ENCODE results near the gene CFAP46.

CFAP46 gene

GRCh38 chr10:132768346-132769248 lies 173.8 kb downstream of the CFAP46 start:
- no peak for DNase-seq (ENCODE audit: low spot score)
- Histone ChIP-seq H3K27ac (no peak overlapping the region), H3K4me3 (no peak overlapping the region)
- TF ChIP-seq, protein P1, sequence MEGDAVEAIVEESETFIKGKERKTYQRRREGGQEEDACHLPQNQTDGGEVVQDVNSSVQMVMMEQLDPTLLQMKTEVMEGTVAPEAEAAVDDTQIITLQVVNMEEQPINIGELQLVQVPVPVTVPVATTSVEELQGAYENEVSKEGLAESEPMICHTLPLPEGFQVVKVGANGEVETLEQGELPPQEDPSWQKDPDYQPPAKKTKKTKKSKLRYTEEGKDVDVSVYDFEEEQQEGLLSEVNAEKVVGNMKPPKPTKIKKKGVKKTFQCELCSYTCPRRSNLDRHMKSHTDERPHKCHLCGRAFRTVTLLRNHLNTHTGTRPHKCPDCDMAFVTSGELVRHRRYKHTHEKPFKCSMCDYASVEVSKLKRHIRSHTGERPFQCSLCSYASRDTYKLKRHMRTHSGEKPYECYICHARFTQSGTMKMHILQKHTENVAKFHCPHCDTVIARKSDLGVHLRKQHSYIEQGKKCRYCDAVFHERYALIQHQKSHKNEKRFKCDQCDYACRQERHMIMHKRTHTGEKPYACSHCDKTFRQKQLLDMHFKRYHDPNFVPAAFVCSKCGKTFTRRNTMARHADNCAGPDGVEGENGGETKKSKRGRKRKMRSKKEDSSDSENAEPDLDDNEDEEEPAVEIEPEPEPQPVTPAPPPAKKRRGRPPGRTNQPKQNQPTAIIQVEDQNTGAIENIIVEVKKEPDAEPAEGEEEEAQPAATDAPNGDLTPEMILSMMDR (IDR thresholded peaks at IDR 0.05), result no peak

GRCh38 chr10:132766291-132766690 lies 176.1 kb downstream of the CFAP46 start:
- DNase-seq (ENCODE audit: low spot score), result no peak
- TF ChIP-seq, protein P1 (IDR thresholded peaks at IDR 0.05), result no peak
- Histone ChIP-seq H3K4me3 (no peak overlapping the region), H3K27ac (no peak overlapping the region)

DNA sequence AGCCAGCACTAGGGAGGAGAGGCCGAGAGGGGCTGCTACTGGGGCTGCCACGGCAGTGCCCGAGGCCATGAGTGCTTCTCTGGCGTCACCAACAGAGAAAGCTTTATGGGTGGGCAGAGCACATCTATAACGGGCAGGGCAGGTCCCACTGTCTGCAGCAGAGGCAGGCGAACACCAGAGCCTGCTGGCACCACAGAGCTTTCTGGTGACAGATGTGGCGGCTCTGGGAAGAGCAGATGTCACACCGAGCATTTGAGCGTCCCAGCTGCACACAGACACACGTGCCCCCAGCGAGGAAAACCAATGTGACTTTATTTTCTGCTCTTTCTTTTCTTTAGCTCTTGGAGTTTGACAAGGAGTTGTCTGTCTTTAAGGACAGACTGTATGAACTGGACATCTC lies 176.9 kb downstream of the CFAP46 start:
- H3K4me3 ChIP-seq, result no peak overlapping the region
- H3K27ac ChIP-seq, result no peak overlapping the region
- TF ChIP-seq, protein P1 (IDR thresholded peaks at IDR 0.05), result no peak
- DNase-seq (ENCODE audit: low spot score), result no peak

DNA sequence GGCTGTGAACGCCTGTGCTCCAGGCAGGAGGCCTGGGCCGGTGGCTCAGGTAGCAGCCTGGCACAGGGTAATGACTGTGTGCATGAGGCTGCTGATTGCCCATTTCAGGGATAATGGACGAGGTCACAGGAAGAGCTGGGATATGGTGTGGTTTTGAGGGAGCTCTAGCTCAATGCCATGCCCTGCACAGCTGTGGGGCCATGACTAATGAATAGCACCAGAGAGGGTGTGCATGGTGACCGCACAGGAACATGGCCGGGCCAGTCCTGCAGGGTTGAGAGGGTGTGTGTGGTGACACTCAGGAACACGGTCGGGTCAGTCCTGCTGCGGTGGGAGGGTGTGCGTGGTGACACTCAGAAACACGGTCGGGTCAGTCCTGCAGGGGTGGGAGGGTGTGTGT lies 178.3 kb downstream of the CFAP46 start:
- DNase-seq (ENCODE audit: low spot score), result no peak
- H3K27ac ChIP-seq, result no peak overlapping the region
- H3K4me3 ChIP-seq, result no peak overlapping the region
- TF ChIP-seq, protein P1 (IDR thresholded peaks at IDR 0.05), result no peak

DNA sequence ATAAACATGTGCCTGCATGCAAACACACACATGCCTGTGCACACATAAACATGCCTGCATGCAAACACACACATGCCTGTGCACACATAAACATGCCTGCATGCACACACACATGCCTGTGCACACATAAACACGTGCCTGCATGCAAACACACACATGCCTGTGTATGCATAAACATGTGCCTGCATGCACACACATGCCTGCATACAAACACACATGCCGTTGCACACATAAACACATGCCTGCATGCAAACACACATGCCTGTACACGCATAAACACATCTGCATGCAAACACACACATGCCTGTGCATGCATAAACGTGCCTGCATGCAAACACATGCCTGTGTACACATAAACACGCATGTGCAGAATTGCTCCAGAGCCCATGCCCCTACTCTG lies 178.8 kb downstream of the CFAP46 start:
- Histone ChIP-seq H3K27ac (no peak overlapping the region), H3K4me3 (no peak overlapping the region)
- DNase-seq (ENCODE audit: low spot score), result no peak
- TF ChIP-seq, protein P1 (IDR thresholded peaks at IDR 0.05), result no peak

GRCh38 chr10:132762267-132762666 lies 180.1 kb downstream of the CFAP46 start:
- H3K4me3 ChIP-seq, result no peak overlapping the region
- TF ChIP-seq, protein P1 (IDR thresholded peaks at IDR 0.05), result no peak
- DNase-seq (ENCODE audit: low spot score), result no peak
- H3K27ac ChIP-seq, result no peak overlapping the region

All from coronary artery (tissue), 2 donors.